HG03103 (cell line): ENCODE data around the gene CBY2.
"Not testable (repeated sequence)": the region's sequence is repeated elsewhere in the genome, so short reads cannot be mapped to it uniquely, and the experiment has no call there.

ENCODE experiments used
- ATAC-seq: cut with Tn5 transposase; IDR thresholded peaks from one replicate; pipeline ENCODE4 v1.9.1; 2021; ENCODE audit warnings: low read depth; ENCODE audit not compliant: unreplicated experiment

The CBY2 gene

GRCh38 chr13:45737571-45738017, 35.5 kb downstream of the CBY2 start:
- no peak for ATAC-seq

GRCh38 chr13:45742985-45743384, 40.9 kb downstream of the CBY2 start:
- no peak for ATAC-seq

GRCh38 chr13:45744979-45745378, 42.9 kb downstream of the CBY2 start:
- ATAC-seq = no peak

GRCh38 chr13:45747071-45747470, 45.0 kb downstream of the CBY2 start:
- ATAC-seq = no peak

- no peak for ATAC-seq
These were observed 47.0 kb downstream of the CBY2 start for GRCh38 chr13:45748941-45749759.

GRCh38 chr13:45750566-45750965, 48.4 kb downstream of the CBY2 start:
- no peak for ATAC-seq

- no peak for ATAC-seq
These were observed 49.8 kb downstream of the CBY2 start for GRCh38 chr13:45751885-45752284.

- ATAC-seq = no peak
These were observed 50.4 kb downstream of the CBY2 start for GRCh38 chr13:45752510-45752909.

- ATAC-seq = not testable (repeated sequence)
These were observed 54.4 kb downstream of the CBY2 start for GRCh38 chr13:45756498-45756897.

- ATAC-seq = not testable (repeated sequence)
These were observed 55.5 kb downstream of the CBY2 start for GRCh38 chr13:45757589-45757988.

- ATAC-seq = no peak
These were observed 61.3 kb downstream of the CBY2 start for GRCh38 chr13:45763419-45763818.
